Heart left ventricle (tissue), 13 donors: ENCODE measurements around the gene TNFSF15.

Source experiments
- CTCF ChIP-seq, 12 donors: fragments of 200-600 bp; sonication (generic) in 4 of 12; IDR thresholded peaks; one replicate each; pipeline versions ENCODE4 v1.5.0 to v1.8.0; 2018 to 2022; ENCODE audit warnings: antibody characterized with exemption in 12 of 12, mild to moderate bottlenecking in 5 of 12
- POLR2A ChIP-seq, 2 donors: fragments of 450-650 bp; IDR thresholded peaks; one replicate each; pipeline ENCODE4 v1.6.1; 2017; ENCODE audit warnings: antibody characterized with exemption in 2 of 2, mild to moderate bottlenecking in 2 of 2, moderate library complexity in 2 of 2
- donor health status: ischemic (EF 13 %, LVEDD 7.1; RV severe dilation, severe dysfunction).
- donor health status: DM: no; HTN: yes; CAD: no.
- donor health status: DM: no; HTN: no; CAD: no.
- donor health status: ischemic (EF 25% LVEDD 6.9; RV normal size, moderate dysfunction).
- donor health status: ischemic (EF 25% LVEDD 5.7; RV mildly dilated, moderate dysfunction).
- donor health status: ischemic (EF 35%, LVEDD 5.7; RV mildly dilated, moderate dysfunction).
- donor health status: nonischemic (EF 11% LVEDD 7.7; RV severe dilation, severe dysfunction).
- donor health status: DM: yes; HTN: yes; CAD: no.
- donor health status: PGD.
- donor health status: ischemic (EF 29% LVEDD 5.4; RV normal size, mild dysfunction).
- donor health status: nonischemic (EF 23%, LVEDD 6.1; RV moderate dilation, normal function).

GRCh38 chr9:114774524-114774923 lies 31.3 kb downstream of the TNFSF15 start:
- no peak for TF ChIP-seq POLR2A (IDR thresholded peaks at IDR 0.05)
- no peak for TF ChIP-seq CTCF (IDR thresholded peaks at IDR 0.05)
